GM23338 (cell line): ENCODE results near the gene VPS13A.

Source experiments
- STAT1 ChIP-seq: IDR thresholded peaks from one replicate; pipeline ENCODE4 v1.6.1; 2016; ENCODE audit warnings: antibody characterized with exemption; ENCODE audit not compliant: unreplicated experiment
- TF ChIP-seq, protein P1 (sequence below): IDR thresholded peaks from one replicate; pipeline ENCODE4 v1.6.1; 2018; ENCODE audit warnings: antibody characterized with exemption; ENCODE audit not compliant: unreplicated experiment
- TF ChIP-seq, protein P2 (sequence below), 2 experiments: fragments of 200-600 bp in 1 of 2; sonication (generic) in 1 of 2; conservative IDR thresholded peaks; 2 replicates each; pipeline versions ENCODE4 v1.5.1 to v1.6.1; 2016 to 2017; ENCODE audit warnings: antibody characterized with exemption in 2 of 2, low read depth in 2 of 2, mild to moderate bottlenecking in 2 of 2, moderate library complexity in 1 of 2

DNA sequence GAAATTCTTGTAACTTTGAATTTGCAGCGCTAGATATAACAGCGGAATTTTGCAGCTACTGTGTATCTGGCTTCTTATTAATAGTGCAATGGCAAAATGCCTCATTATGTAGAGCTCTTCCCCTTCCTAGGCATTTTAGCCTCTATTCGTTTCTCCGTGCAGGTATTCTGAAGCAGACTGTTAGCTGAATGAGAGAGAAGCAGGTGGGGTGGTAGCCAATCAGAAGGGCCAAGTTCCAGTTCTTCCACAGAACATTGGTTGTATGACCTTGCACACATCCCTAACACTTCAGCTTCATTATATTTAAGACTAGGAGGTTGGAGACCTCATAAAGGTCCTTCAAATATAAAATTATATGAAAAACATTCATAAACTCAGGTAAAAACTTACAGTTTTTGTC, 1.2 kb upstream of the VPS13A start:
- TF ChIP-seq, protein P1, sequence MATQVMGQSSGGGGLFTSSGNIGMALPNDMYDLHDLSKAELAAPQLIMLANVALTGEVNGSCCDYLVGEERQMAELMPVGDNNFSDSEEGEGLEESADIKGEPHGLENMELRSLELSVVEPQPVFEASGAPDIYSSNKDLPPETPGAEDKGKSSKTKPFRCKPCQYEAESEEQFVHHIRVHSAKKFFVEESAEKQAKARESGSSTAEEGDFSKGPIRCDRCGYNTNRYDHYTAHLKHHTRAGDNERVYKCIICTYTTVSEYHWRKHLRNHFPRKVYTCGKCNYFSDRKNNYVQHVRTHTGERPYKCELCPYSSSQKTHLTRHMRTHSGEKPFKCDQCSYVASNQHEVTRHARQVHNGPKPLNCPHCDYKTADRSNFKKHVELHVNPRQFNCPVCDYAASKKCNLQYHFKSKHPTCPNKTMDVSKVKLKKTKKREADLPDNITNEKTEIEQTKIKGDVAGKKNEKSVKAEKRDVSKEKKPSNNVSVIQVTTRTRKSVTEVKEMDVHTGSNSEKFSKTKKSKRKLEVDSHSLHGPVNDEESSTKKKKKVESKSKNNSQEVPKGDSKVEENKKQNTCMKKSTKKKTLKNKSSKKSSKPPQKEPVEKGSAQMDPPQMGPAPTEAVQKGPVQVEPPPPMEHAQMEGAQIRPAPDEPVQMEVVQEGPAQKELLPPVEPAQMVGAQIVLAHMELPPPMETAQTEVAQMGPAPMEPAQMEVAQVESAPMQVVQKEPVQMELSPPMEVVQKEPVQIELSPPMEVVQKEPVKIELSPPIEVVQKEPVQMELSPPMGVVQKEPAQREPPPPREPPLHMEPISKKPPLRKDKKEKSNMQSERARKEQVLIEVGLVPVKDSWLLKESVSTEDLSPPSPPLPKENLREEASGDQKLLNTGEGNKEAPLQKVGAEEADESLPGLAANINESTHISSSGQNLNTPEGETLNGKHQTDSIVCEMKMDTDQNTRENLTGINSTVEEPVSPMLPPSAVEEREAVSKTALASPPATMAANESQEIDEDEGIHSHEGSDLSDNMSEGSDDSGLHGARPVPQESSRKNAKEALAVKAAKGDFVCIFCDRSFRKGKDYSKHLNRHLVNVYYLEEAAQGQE: no peak
- TF ChIP-seq, protein P2, sequence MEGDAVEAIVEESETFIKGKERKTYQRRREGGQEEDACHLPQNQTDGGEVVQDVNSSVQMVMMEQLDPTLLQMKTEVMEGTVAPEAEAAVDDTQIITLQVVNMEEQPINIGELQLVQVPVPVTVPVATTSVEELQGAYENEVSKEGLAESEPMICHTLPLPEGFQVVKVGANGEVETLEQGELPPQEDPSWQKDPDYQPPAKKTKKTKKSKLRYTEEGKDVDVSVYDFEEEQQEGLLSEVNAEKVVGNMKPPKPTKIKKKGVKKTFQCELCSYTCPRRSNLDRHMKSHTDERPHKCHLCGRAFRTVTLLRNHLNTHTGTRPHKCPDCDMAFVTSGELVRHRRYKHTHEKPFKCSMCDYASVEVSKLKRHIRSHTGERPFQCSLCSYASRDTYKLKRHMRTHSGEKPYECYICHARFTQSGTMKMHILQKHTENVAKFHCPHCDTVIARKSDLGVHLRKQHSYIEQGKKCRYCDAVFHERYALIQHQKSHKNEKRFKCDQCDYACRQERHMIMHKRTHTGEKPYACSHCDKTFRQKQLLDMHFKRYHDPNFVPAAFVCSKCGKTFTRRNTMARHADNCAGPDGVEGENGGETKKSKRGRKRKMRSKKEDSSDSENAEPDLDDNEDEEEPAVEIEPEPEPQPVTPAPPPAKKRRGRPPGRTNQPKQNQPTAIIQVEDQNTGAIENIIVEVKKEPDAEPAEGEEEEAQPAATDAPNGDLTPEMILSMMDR (conservative IDR thresholded peaks at IDR 0.05; ENCODE audit: low read depth in 2 of 2): no peak
- no peak for TF ChIP-seq STAT1
